DOHH2 (cell line): Measurements from ENCODE around the gene CCL16.
"Not testable (repeated sequence)": the region's sequence is repeated elsewhere in the genome, so short reads cannot be mapped to it uniquely, and the experiment has no call there.

Source experiments
- H3F3A ChIP-seq: fragments of 200-600 bp; sonication (generic), shearing (Covaris generic); 2 replicates; pipeline ENCODE4 v1.6.0; 2016; ENCODE audit warnings: antibody characterized with exemption, mild to moderate bottlenecking; ENCODE audit not compliant: control insufficient read depth, insufficient read depth
- H3K27ac ChIP-seq: fragments of 200-600 bp; sonication (generic); 2 replicates; pipeline ENCODE4 v1.5.1; 2014; ENCODE audit warnings: low read depth, mild to moderate bottlenecking, low read length, moderate library complexity
- H3K27me3 ChIP-seq: fragments of 200-600 bp; sonication (generic); 2 replicates; pipeline ENCODE4 v1.6.1; 2014; ENCODE audit warnings: mild to moderate bottlenecking, low read length, mixed read lengths; ENCODE audit not compliant: control insufficient read depth
- H3K36me3 ChIP-seq: fragments of 200-600 bp; sonication (generic); 2 replicates; pipeline ENCODE4 v1.6.1; 2014; ENCODE audit warnings: mild to moderate bottlenecking, low read length, moderate library complexity, mixed read lengths; ENCODE audit not compliant: control insufficient read depth
- H3K4me1 ChIP-seq: fragments of 200-600 bp; sonication (generic); 2 replicates; pipeline ENCODE4 v1.6.1; 2014; ENCODE audit warnings: mild to moderate bottlenecking, low read length, mixed read lengths; ENCODE audit not compliant: control insufficient read depth
- H3K4me2 ChIP-seq: fragments of 200-600 bp; sonication (generic); 2 replicates; pipeline ENCODE4 v1.6.0; 2014; ENCODE audit warnings: mild to moderate bottlenecking, low read length, moderate library complexity
- H3K4me3 ChIP-seq: fragments of 200-600 bp; sonication (generic); 2 replicates; pipeline ENCODE4 v1.5.1; 2014; ENCODE audit warnings: mild to moderate bottlenecking, low read length, mixed read lengths
- H3K79me2 ChIP-seq: fragments of 200-600 bp; sonication (generic); 2 replicates; pipeline ENCODE4 v1.6.1; 2014; ENCODE audit warnings: mild to moderate bottlenecking, low read length, mixed read lengths; ENCODE audit not compliant: control insufficient read depth
- H3K9me2 ChIP-seq: fragments of 200-600 bp; sonication (generic); replicated peaks from 2 replicates; pipeline ENCODE4 v1.6.1; 2014; ENCODE audit warnings: mild to moderate bottlenecking, low read length, mixed read lengths; ENCODE audit not compliant: control insufficient read depth
- H3K9me3 ChIP-seq: fragments of 200-600 bp; sonication (generic); 2 replicates; pipeline ENCODE4 v1.6.1; 2014; ENCODE audit warnings: antibody characterized with exemption, low read length, mixed read lengths; ENCODE audit not compliant: control insufficient read depth, insufficient read depth
- H4K20me1 ChIP-seq: fragments of 200-600 bp; sonication (generic); 2 replicates; pipeline ENCODE4 v1.6.0; 2014; ENCODE audit warnings: low read depth, mild to moderate bottlenecking, antibody characterized with exemption, low read length, moderate library complexity; ENCODE audit not compliant: control insufficient read depth, insufficient read depth
- EZH2phosphoT487 ChIP-seq: fragments of 200-600 bp; sonication (generic); IDR thresholded peaks from 2 replicates; pipeline ENCODE4 v1.6.1; 2017; ENCODE audit warnings: borderline replicate concordance, mild to moderate bottlenecking, antibody characterized with exemption, low read length, moderate library complexity, mixed read lengths
- TF ChIP-seq, protein P1 (sequence below): fragments of 200-600 bp; sonication (generic); IDR thresholded peaks from one replicate; pipeline ENCODE4 v1.5.1; 2014; ENCODE audit warnings: antibody characterized with exemption, mild to moderate bottlenecking, low read depth, low read length; ENCODE audit not compliant: poor library complexity, severe bottlenecking

CCL16 gene

DNA sequence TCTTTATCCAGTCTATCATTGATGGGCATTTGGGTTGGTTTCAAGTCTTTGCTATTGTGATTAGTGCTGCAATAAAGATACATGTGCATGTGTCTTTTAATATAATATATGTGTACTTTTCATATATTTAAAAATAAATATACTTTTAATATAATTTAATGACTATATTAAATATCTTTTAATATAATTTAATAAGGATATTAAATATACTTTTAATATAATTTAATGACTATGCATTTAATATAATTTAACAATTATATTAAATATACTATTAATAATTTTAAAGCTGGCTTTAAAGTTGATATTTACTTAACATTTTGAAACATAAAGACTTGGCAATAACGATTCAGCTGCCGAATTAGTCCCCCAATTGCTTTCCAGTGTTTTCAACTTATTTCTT is 35.3 kb upstream of the CCL16 start:
- no peak for TF ChIP-seq EZH2phosphoT487
- TF ChIP-seq, protein P1, sequence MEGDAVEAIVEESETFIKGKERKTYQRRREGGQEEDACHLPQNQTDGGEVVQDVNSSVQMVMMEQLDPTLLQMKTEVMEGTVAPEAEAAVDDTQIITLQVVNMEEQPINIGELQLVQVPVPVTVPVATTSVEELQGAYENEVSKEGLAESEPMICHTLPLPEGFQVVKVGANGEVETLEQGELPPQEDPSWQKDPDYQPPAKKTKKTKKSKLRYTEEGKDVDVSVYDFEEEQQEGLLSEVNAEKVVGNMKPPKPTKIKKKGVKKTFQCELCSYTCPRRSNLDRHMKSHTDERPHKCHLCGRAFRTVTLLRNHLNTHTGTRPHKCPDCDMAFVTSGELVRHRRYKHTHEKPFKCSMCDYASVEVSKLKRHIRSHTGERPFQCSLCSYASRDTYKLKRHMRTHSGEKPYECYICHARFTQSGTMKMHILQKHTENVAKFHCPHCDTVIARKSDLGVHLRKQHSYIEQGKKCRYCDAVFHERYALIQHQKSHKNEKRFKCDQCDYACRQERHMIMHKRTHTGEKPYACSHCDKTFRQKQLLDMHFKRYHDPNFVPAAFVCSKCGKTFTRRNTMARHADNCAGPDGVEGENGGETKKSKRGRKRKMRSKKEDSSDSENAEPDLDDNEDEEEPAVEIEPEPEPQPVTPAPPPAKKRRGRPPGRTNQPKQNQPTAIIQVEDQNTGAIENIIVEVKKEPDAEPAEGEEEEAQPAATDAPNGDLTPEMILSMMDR, result no peak
- no peak overlapping the region for H3K27ac ChIP-seq

DNA sequence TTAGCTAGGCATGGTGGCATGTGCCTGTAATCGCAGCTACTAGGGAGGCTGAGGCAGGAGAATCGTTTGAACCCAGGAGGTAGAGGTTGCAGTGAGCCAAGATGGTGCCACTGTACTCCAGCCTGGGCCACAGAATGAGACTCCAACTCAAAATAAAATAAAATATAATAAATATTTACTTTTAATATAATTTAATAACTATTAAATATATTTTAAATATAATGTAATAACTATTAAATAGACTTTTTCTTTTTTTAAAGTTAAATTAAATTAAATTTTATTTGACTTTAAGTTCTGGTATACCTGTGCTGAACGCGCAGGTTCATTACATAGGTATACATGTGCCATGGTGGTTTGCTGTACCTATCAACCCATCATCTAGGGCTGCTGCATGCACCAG is 34.6 kb upstream of the CCL16 start:
- H3K36me3 ChIP-seq, H3K4me2 ChIP-seq, H3F3A ChIP-seq, H3K79me2 ChIP-seq, H3K4me1 ChIP-seq, H3K4me3 ChIP-seq, H3K27me3 ChIP-seq, H3K27ac ChIP-seq, H3K9me2 ChIP-seq, H3K9me3 ChIP-seq, H4K20me1 ChIP-seq: not testable (repeated sequence)

More for the DNA sequence above, 35.3 kb upstream of the CCL16 start:
- H3K79me2 ChIP-seq, result no peaks in the 10 kb centered on the region
- no peaks in the 10 kb centered on the region for H3K9me3 ChIP-seq
- H3F3A ChIP-seq, result no peaks in the 10 kb centered on the region
- H3K36me3 ChIP-seq, result no peaks in the 10 kb centered on the region
- peaks cover 7% of the 10 kb centered on the region; the same call in 1 of the 2 replicates for H3K27me3 ChIP-seq
- no peak overlapping the region for H3K4me3 ChIP-seq
- no peaks in the 10 kb centered on the region for H4K20me1 ChIP-seq
- H3K4me1 ChIP-seq, result no peaks in the 10 kb centered on the region
- H3K9me2 ChIP-seq, result no peaks in the 10 kb centered on the region
- H3K4me2 ChIP-seq, result no peak overlapping the region

DNA sequence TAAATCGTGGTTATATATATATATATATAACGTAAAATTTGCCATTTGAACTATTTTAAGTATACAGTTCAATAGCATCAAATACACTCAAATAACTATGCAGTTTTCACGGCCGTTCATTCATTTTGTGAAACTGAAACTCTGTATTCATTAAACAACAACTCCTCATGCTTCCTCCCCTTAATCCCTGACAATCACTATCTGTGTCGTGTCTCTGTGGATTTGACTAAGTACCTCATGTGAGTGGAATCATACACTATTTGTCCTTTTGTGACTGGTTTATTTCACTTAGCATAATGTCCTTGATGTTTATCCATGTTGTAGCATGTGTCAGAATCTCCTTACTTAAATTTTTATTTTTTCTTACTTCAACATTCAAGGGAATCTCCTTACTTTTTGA is 33.6 kb upstream of the CCL16 start:
- TF ChIP-seq, protein P1, result no peak
- TF ChIP-seq EZH2phosphoT487, result no peak
- H3K4me1 ChIP-seq, result no peaks in the 10 kb centered on the region
- H3K9me2 ChIP-seq, result no peaks in the 10 kb centered on the region
- no peaks in the 10 kb centered on the region for H4K20me1 ChIP-seq
- H3K4me2 ChIP-seq, result no peak overlapping the region
- H3K36me3 ChIP-seq, result no peaks in the 10 kb centered on the region
- H3K9me3 ChIP-seq, result peaks cover 2% of the 10 kb centered on the region; the same call in 1 of the 2 replicates
- no peaks in the 10 kb centered on the region for H3K79me2 ChIP-seq
- peaks cover 7% of the 10 kb centered on the region; the same call in 1 of the 2 replicates for H3K27me3 ChIP-seq
- no peak overlapping the region for H3K4me3 ChIP-seq
- no peaks in the 10 kb centered on the region for H3F3A ChIP-seq
- no peak overlapping the region for H3K27ac ChIP-seq

DNA sequence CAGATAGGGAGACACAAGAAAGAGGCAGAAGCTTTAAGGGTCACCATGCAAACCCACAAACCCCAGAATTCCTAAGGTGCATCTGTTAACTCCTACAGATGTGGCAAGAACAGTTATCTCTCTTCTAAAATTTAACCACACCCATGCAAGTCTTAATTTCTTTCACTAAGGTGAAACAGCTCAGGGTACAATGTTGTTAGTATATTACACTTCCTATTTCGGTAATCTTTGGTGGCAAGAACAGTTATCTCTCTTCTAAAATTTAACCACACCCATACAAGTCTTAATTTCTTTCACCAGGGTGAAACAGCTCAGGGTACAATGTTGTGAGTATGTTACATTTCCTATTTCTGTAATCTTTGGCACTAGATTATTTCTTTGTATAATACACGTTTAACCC is 29.9 kb upstream of the CCL16 start:
- no peaks in the 10 kb centered on the region for H3F3A ChIP-seq
- no peaks in the 10 kb centered on the region for H4K20me1 ChIP-seq
- H3K4me1 ChIP-seq, result no peaks in the 10 kb centered on the region
- no peak overlapping the region for H3K4me2 ChIP-seq
- H3K9me2 ChIP-seq, result no peaks in the 10 kb centered on the region
- H3K36me3 ChIP-seq, result no peaks in the 10 kb centered on the region
- H3K79me2 ChIP-seq, result no peaks in the 10 kb centered on the region
- no peaks in the 10 kb centered on the region; the same call in 1 of the 2 replicates for H3K27me3 ChIP-seq
- peaks cover 11% of the 10 kb centered on the region; the same call in 1 of the 2 replicates for H3K9me3 ChIP-seq
- no peak overlapping the region for H3K4me3 ChIP-seq
- TF ChIP-seq, protein P1, result no peak
- TF ChIP-seq EZH2phosphoT487, result no peak
- H3K27ac ChIP-seq, result no peak overlapping the region
